Stimulated activated CD4-positive, alpha-beta T cell treated with anti-CD3 and anti-CD28 coated beads, Interleukin-4, amount 100 ng/mL, for 1 hour (primary cell): ENCODE measurements around the gene MT3.
"Not testable (repeated sequence)": the region's sequence is repeated elsewhere in the genome, so short reads cannot be mapped to it uniquely, and the experiment has no call there.

Source experiments
- DNase-seq: peaks from one replicate; pipeline ENCODE4 v3.0.0-alpha.2; 2020

The MT3 gene

DNA sequence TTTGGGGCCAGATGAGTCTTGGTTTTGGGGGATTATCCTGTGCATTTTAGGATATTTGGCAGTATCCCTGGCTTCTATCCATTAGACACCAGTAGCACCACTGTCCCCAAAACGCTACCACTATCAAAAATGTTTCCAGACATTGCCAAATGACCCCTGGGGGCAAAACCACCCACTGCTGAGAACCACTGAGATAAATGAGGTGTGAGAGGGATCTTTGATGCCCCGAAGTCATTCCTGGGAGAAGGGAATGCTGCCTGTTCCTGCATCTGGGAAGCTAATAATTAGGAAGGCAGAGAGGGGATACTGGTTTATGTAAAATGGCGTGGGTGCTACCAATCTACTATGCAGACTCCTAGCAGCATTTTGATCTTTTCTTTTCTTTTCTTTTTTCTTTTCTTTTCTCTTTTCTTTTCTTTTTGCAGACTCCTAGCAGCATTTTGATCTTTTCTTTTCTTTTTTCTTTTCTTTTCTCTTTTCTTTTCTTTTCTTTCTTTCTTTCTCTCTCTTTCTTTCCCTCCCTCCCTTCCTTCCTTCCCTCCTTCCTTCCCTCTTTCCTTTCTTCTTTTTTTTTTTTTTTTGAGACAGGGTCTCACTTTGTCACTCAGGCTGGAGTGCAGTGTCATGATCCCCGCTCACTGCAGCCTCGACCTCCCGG lies 8.8 kb upstream of the MT3 start:
- no peak for DNase-seq

DNA sequence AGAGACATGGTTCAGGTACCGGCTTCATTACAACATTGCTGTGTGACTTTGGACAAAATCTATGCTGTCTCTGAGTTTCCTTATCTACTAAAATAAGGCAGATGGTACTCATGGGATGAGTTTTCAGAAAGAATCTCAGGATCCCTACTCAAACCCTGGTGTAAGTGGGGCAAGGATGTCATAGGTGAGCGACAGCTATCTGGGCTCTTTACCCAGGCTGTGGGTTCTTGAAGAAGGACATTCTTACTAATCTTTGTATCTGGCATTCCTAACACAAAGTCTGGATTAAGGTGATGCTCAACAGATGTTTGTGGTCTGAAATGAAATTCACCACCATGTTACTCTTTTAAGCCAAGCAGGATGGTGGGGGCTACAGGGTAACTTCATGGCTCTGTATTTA lies 6.4 kb upstream of the MT3 start:
- not testable (repeated sequence) for DNase-seq

- DNase-seq: no peak
Measured at GRCh38 chr16:56583351-56584168, 5.8 kb upstream of the MT3 start.

DNA sequence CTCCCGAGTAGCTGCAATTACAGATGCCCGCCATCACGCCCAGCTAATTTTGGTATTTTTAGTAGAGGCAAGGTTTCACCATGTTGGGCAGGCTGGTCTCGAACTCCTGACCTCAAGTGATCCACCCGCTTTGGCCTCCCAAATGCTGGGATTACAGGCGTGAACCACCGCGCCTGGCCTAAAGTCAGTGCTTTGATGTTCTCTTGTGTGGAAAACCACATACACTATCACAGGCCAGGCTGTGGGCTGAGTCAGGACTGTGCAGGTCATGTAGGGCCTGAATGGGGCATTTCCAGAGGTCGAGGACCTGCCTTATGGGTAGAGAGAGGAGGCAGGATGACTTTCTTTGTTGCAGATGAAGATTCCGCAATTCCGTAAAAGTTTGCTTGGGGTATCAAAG lies 5.1 kb upstream of the MT3 start:
- DNase-seq: no peak

- DNase-seq: no peak
Measured at GRCh38 chr16:56588781-56589140, 567 bp upstream of the MT3 start.

GRCh38 chr16:56591377-56592060 lies 2.2 kb downstream of the MT3 start:
- no peak for DNase-seq

- no peak for DNase-seq
Measured at GRCh38 chr16:56593573-56594291, 4.4 kb downstream of the MT3 start.

DNA sequence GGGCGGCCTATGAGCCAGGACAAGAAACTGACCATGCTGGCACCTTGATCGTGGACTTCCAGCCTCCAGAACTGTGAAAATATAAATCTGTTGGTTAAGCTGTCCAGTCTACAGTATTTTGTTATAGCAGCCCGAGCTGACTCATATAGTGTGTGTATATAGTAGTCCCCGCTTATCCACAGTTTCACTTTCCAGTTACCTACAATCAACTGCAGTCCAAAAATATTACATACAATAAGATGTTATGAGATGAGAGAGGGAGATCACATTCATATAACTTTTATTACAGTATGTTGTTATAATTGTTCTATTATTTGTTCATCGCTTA lies 4.9 kb downstream of the MT3 start:
- DNase-seq: no peak

- DNase-seq: no peak
Measured at GRCh38 chr16:56600398-56600999, 11.2 kb downstream of the MT3 start.

- no peak for DNase-seq
Measured at GRCh38 chr16:56601325-56601724, 12.0 kb downstream of the MT3 start.

DNA sequence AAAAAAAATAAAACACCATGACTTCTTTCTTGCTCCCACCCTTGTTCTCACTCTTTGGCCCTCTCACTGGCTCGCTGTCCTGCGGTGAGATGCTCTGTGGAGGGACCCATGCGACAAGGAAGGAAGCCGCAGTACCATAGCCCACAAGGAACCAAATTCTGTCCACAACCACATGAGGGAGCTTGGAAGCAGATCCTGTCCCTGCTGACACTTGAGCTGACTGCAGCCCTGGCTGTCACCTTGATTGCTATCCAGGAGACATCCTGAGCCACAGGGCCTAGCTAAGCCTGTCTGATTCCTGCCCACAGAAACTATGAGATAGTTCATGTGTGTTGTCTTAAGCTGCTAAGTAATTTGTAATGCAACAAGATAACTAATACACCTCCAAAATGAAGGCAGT lies 14.3 kb downstream of the MT3 start:
- DNase-seq: no peak

DNA sequence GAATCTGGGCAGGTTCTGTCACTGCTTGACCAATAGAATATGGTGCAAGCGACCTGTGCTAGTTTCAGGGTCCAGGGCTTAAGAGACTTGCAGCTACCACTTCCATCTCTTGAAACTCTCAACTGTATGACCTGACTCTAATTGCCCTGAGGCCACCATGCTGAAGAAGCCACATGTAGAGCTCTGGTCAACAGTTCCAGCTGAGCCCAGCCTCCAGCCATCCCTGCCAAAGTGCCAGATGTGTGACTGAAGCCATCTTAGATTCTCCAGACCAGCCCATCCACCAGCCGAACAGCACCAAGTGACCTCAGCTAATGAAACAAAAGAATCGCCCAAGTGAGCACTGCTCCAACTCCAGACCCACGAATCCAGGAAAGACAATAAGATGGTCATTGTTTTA lies 15.6 kb downstream of the MT3 start:
- DNase-seq: no peak

GRCh38 chr16:56605475-56605874 lies 16.1 kb downstream of the MT3 start:
- DNase-seq: no peak

DNA sequence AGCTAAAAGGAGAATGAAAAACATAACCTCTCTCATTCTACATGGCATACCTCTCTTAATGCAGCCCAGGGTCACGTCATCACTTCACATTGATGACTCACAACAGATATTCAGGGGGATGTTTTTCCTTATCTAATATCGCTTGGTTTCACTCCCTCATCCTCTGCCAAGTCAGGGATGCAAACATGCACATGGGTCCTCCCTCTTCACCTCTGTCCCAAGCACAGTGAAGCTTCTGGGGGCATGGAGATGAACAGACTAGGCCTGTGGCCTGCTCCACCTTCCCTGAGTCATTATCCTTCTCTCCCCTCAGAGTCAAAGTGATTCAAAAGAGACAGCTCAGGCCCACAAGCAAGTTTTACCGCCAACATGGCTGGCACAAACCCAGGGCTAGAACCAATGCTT lies 16.7 kb downstream of the MT3 start:
- DNase-seq: no peak

DNA sequence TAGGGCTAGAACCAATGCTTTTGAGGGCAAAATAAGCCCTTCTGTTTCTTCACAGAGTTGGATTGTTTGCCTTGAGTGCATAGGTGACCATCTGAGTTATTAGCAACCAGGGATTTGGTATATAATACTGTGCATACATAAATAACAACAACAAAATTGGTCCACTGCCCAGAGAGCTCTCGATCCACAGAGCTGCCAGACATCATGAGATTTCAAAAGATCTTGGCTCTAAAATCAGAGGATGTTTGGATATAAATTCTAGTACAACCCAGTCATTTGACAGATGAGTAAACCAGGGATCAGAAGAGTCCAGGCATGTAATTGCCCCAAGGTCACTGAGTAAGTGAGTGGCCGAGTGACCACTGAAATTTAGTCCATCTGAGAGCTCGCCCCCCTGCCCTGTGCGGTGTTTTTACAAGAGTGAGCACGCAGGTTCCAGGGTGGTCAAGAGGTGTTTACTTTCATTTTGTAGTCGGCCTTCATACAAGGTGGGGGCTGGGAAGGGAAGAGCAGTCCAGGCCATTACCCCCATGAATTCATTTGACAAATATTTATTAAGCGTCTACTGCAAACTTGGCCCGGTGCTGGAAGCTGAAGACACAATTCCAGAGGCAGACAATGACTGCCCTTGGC lies 17.3 kb downstream of the MT3 start:
- no peak for DNase-seq

- no peak for DNase-seq
Measured at GRCh38 chr16:56607109-56607618, 17.8 kb downstream of the MT3 start.

DNA sequence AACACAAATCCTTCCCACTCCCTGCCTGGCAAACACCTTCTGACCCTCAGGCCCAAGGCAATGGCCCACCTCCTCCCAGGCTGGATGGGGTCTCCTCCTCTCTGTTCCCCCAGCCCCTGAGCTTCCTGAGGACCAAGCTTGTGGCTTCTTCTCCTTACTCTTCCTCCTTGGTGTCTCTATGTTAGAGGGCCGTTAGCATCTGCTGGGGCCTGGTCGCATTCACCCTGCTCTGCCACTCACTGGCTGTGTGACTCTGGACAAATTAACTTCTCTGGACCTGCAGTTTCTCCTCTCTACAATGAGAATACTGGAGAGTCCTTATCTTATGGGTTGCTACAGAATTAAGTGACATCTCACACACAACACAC lies 18.3 kb downstream of the MT3 start:
- DNase-seq: no peak

GRCh38 chr16:56608043-56608875 lies 18.9 kb downstream of the MT3 start, which contains the start of gene MT2A:
Gene MT2A (plus strand): TSS chr16:56608584. CDS start chr16:56608656, 72 bp downstream.
- DNase-seq: peak; percentile 92

DNA sequence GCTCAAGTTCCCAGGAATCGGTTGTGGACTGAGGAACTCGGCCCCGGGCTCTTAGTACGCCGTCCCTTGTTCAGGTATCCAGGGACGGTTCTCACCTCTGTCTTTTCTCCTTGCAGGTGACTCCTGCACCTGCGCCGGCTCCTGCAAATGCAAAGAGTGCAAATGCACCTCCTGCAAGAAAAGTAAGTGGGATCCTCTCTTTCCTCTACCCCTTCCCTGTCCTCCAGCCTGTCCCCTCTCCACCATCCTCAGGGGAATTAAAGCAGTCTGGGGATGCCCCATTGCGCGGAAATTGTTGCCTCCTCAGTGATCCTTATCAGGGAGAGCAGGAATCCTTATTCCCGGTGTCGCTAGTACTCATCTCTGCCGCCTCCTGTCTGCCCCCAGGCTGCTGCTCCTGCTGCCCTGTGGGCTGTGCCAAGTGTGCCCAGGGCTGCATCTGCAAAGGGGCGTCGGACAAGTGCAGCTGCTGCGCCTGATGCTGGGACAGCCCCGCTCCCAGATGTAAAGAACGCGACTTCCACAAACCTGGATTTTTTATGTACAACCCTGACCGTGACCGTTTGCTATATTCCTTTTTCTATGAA lies 19.6 kb downstream of the MT3 start:
- no peak for DNase-seq

DNA sequence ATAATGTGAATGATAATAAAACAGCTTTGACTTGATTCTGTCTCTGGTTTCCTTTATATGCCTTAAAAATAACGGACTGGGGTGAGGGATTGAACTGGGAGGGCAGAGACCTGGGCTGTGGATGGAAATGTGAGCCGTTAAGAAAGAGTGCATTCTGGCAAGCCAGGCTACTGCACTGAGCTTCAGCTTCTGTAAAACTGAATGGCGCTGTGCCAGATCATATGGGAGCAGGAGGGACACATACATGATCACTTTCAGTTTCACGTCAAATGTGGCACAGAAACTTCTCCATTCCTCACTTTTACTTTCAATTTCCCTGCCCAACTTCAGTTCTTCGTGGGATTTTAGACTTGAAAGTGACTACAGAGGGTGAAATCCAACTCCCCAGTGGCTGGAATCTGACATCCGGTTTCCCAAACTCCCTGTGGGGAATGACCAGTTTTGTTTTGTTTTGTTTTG lies 20.2 kb downstream of the MT3 start:
- DNase-seq: peak; percentile 70
